ENCODE measurements around the gene UBAP1.

UBAP1 gene

GRCh38 chr9:34197756-34198711 lies 19.2 kb downstream of the UBAP1 start:
- DNase-seq (ENCODE audit: low read depth), result no peak
- no peak overlapping the region for H3K4me3 ChIP-seq (ENCODE audit: control insufficient read depth, low read depth, low read length)
- no peak for TF ChIP-seq CTCF (conservative IDR thresholded peaks at IDR 0.05; ENCODE audit: control insufficient read depth, insufficient read depth, low read depth, low read length)

GRCh38 chr9:34200092-34200491 lies 21.2 kb downstream of the UBAP1 start:
- H3K4me3 ChIP-seq (ENCODE audit: control insufficient read depth, low read depth, low read length), result no peak overlapping the region
- DNase-seq (ENCODE audit: low read depth), result no peak
- no peak for TF ChIP-seq CTCF (conservative IDR thresholded peaks at IDR 0.05; ENCODE audit: control insufficient read depth, insufficient read depth, low read depth, low read length)

- H3K4me3 ChIP-seq (ENCODE audit: control insufficient read depth, low read depth, low read length), result no peak overlapping the region
- no peak for TF ChIP-seq CTCF (conservative IDR thresholded peaks at IDR 0.05; ENCODE audit: control insufficient read depth, insufficient read depth, low read depth, low read length)
- peak; percentile 75 for DNase-seq (ENCODE audit: low read depth)
These were observed 24.6 kb downstream of the UBAP1 start for GRCh38 chr9:34203275-34203991.

- no peak for TF ChIP-seq CTCF (conservative IDR thresholded peaks at IDR 0.05; ENCODE audit: control insufficient read depth, insufficient read depth, low read depth, low read length)
- H3K4me3 ChIP-seq (ENCODE audit: control insufficient read depth, low read depth, low read length), result no peak overlapping the region
- peak; percentile 50 for DNase-seq (ENCODE audit: low read depth)
These were observed 25.3 kb downstream of the UBAP1 start for GRCh38 chr9:34203992-34204635.

GRCh38 chr9:34205102-34205501 lies 26.3 kb downstream of the UBAP1 start:
- TF ChIP-seq CTCF (conservative IDR thresholded peaks at IDR 0.05; ENCODE audit: control insufficient read depth, insufficient read depth, low read depth, low read length), result no peak
- no peak overlapping the region for H3K4me3 ChIP-seq (ENCODE audit: control insufficient read depth, low read depth, low read length)
- DNase-seq (ENCODE audit: low read depth), result no peak

GRCh38 chr9:34206561-34206960 lies 27.7 kb downstream of the UBAP1 start:
- no peak for DNase-seq (ENCODE audit: low read depth)
- H3K4me3 ChIP-seq (ENCODE audit: control insufficient read depth, low read depth, low read length), result no peak overlapping the region
- TF ChIP-seq CTCF (conservative IDR thresholded peaks at IDR 0.05; ENCODE audit: control insufficient read depth, insufficient read depth, low read depth, low read length), result no peak
